ENCODE measurements around the gene ARL5A. TPM values are rescaled to one million over a fixed set of nuclear protein-coding genes. Genes with fewer than 3 reads are reported as not detected.

ARL5A gene
- total RNA-seq, 1 donor: 47.8 TPM

DNA sequence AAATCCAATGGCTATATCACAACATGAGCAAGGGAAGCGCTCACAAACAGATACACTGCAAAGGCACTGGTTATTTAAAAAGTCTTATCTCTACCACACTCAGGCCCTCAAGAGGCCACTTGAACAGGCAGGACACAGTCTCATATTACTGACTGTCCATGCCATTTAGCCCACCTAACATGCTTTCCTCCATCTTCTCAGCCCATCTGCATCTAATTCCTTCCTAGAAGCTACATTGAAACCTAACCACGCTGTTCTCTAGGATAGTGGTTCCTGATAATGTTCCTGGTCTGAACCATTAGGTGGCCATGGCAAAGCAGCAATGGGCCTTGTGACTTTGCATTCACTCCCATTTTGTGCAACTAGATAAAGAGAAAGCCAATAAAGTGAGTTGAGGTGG is 71.4 kb downstream of the ARL5A start:
- H2AFZ ChIP-seq (ENCODE audit: low read length): no peak overlapping the region
- no peaks in the 10 kb centered on the region for H3K9me3 ChIP-seq (ENCODE audit: low read depth, low read length)
- H3K4me2 ChIP-seq (ENCODE audit: insufficient read depth, low read length): no peak overlapping the region
- no peak for TF ChIP-seq CTCF (IDR thresholded peaks at IDR 0.05; ENCODE audit: extremely low read depth, low read depth, low read length)
- H3K27ac ChIP-seq (ENCODE audit: low read depth, low read length): no peak overlapping the region
- DNase-seq (ENCODE audit: insufficient read length, low spot score, missing footprints): no peak
- no peaks in the 10 kb centered on the region for H3K79me2 ChIP-seq (ENCODE audit: insufficient read depth, low read length)
- H3K4me3 ChIP-seq (ENCODE audit: insufficient read depth, low read length): no peak overlapping the region
- H3K27me3 ChIP-seq (ENCODE audit: insufficient read depth, low read length): no peaks in the 10 kb centered on the region
- no peaks in the 10 kb centered on the region for H3K36me3 ChIP-seq (ENCODE audit: insufficient read depth, low read length)
- H3K4me1 ChIP-seq (ENCODE audit: insufficient read depth, low read length): no peaks in the 10 kb centered on the region
- H4K20me1 ChIP-seq (ENCODE audit: insufficient read depth, low read length): no peaks in the 10 kb centered on the region

DNA sequence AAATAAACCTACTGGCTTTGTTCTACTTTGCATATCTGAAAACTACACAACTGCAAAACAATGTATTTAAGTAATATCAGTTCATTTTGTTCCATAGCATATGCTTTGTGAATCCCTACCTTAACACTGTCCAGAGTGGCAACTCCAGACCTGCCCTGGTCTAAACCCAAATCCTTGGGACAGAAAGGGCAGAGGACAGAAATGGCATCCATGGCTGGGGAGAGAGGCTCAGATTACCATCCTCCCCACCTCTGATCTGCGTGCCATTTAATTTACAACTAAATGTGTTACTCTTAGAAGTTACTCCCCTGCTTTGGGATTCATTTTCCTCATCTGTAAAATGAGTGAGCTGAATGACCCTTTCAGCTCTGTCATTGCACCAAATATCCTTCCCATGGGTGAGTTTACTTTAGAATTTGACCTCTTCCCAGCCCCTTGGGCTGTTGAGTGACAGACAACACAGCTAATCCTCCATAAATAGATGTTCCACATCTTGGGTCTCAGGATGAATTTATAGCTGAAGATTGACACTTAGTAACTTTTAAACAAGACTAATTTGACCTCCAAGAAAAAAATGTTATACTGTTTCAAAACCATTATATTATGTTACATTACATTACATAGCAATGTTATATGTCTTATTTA is 73.8 kb downstream of the ARL5A start:
- no peaks in the 10 kb centered on the region for H3K36me3 ChIP-seq (ENCODE audit: insufficient read depth, low read length)
- no peak for DNase-seq (ENCODE audit: insufficient read length, low spot score, missing footprints)
- H3K27ac ChIP-seq (ENCODE audit: low read depth, low read length): no peak overlapping the region
- no peaks in the 10 kb centered on the region for H4K20me1 ChIP-seq (ENCODE audit: insufficient read depth, low read length)
- H3K4me2 ChIP-seq (ENCODE audit: insufficient read depth, low read length): no peak overlapping the region
- no peaks in the 10 kb centered on the region for H3K79me2 ChIP-seq (ENCODE audit: insufficient read depth, low read length)
- no peaks in the 10 kb centered on the region for H3K4me1 ChIP-seq (ENCODE audit: insufficient read depth, low read length)
- H3K9me3 ChIP-seq (ENCODE audit: low read depth, low read length): no peaks in the 10 kb centered on the region
- no peak for TF ChIP-seq CTCF (IDR thresholded peaks at IDR 0.05; ENCODE audit: extremely low read depth, low read depth, low read length)
- H3K27me3 ChIP-seq (ENCODE audit: insufficient read depth, low read length): no peaks in the 10 kb centered on the region
- no peak overlapping the region for H3K4me3 ChIP-seq (ENCODE audit: insufficient read depth, low read length)
- no peak overlapping the region for H2AFZ ChIP-seq (ENCODE audit: low read length)

DNA sequence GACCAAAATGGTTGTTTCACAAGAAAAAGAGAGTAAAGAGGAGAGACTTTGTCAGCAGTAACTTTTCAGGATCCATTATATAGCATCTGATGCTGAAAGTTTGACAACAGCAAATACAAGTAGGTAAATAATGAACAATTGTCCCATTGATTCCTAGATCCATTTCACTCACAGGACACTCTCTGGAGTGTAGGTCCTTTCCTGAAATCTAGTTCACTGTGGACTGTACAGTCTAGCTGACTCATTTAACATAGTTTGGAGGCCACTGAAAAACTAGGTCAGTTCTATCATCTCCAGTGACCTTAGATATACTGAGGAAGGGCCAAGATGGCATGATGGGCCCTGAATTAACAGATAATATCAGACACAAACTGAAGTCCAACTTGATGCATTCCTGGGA is 74.7 kb downstream of the ARL5A start:
- no peak overlapping the region for H3K27ac ChIP-seq (ENCODE audit: low read depth, low read length)
- no peak overlapping the region for H2AFZ ChIP-seq (ENCODE audit: low read length)
- no peaks in the 10 kb centered on the region for H3K36me3 ChIP-seq (ENCODE audit: insufficient read depth, low read length)
- no peak for TF ChIP-seq CTCF (IDR thresholded peaks at IDR 0.05; ENCODE audit: extremely low read depth, low read depth, low read length)
- H3K4me3 ChIP-seq (ENCODE audit: insufficient read depth, low read length): no peak overlapping the region
- peak; percentile 53 for DNase-seq (ENCODE audit: insufficient read length, low spot score, missing footprints)
- H3K9me3 ChIP-seq (ENCODE audit: low read depth, low read length): no peaks in the 10 kb centered on the region
- no peaks in the 10 kb centered on the region for H3K27me3 ChIP-seq (ENCODE audit: insufficient read depth, low read length)
- H4K20me1 ChIP-seq (ENCODE audit: insufficient read depth, low read length): no peaks in the 10 kb centered on the region
- no peaks in the 10 kb centered on the region for H3K4me1 ChIP-seq (ENCODE audit: insufficient read depth, low read length)
- no peak overlapping the region for H3K4me2 ChIP-seq (ENCODE audit: insufficient read depth, low read length)
- no peaks in the 10 kb centered on the region for H3K79me2 ChIP-seq (ENCODE audit: insufficient read depth, low read length)

Other genes starting within 250 kb of the ARL5A start
- 0.29 and 0.36 TPM in 2 replicates for gene NEB, start 93.9 kb downstream of the ARL5A start, total RNA-seq

All from osteoblast (primary cell).